ENCODE measurements around the gene UNC80.

DNA sequence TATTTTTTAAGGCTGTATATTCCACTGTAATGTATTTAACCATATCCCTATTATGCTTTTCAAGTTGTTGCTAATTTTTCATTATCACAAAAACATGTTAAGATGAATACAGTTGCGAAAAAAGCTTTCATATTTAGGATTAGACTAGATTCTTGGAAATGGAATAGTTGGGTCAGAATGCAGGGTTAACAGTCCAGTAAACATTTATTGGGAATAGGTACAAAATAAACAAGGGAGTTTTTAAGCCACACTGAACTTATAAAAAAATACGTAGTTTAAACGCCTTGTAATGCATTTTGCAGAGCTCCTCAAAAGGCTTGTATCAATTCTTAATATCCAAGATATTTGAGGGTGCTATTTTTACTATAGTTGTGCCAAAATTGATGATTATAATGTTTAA lies 266.4 kb downstream of the UNC80 start:
- TF ChIP-seq, protein P1, sequence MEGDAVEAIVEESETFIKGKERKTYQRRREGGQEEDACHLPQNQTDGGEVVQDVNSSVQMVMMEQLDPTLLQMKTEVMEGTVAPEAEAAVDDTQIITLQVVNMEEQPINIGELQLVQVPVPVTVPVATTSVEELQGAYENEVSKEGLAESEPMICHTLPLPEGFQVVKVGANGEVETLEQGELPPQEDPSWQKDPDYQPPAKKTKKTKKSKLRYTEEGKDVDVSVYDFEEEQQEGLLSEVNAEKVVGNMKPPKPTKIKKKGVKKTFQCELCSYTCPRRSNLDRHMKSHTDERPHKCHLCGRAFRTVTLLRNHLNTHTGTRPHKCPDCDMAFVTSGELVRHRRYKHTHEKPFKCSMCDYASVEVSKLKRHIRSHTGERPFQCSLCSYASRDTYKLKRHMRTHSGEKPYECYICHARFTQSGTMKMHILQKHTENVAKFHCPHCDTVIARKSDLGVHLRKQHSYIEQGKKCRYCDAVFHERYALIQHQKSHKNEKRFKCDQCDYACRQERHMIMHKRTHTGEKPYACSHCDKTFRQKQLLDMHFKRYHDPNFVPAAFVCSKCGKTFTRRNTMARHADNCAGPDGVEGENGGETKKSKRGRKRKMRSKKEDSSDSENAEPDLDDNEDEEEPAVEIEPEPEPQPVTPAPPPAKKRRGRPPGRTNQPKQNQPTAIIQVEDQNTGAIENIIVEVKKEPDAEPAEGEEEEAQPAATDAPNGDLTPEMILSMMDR (IDR thresholded peaks at IDR 0.05; ENCODE audit: poor library complexity, severe bottlenecking): no peak
- no peak for TF ChIP-seq SMC3 (conservative IDR thresholded peaks at IDR 0.05; ENCODE audit: poor library complexity)
